Measurements from ENCODE around the gene PPP3CA.
A peak's percentile ranks its signal among the peaks of the same experiment; 100 is the strongest.

Gene PPP3CA

DNA sequence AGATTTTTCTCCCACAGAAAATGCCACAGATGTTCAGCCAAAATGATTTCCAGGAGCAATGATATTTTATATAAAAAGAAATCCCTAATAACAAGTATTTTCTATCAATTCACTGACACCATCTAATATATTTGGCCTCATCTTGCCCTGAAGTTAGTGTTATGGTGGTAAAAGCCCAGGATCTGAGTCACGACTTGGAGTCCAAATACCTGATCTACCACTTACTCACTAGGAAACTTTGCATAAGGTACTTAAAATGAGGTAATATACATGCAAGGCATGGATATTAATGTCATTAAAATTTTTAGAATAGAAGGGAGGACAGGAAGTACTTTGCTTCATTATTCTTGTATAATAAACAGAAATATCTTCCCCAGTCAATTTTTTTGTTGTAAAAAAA, 16.3 kb downstream of the PPP3CA start:
- DNase-seq (ENCODE audit: low spot score): no peak

DNA sequence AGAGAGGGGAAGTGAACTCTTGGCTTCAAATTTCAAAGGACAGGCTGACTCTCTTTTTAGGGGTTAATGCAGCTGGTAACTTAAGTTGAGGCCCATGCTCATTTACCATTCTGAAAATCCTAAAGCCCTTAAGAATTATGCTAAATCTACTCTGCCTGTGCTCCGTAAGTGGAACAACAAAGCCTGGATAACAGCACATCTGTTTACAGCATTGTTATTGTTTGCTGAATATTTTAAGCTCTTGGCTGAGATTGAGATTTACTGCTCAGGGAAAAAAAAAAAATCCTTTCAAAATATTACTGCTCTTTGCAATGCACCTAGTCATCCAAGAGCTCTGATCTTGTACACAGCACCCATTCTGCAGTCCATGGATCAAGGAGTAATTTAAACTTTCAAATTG, 17.7 kb downstream of the PPP3CA start:
- DNase-seq (ENCODE audit: low spot score): no peak

DNA sequence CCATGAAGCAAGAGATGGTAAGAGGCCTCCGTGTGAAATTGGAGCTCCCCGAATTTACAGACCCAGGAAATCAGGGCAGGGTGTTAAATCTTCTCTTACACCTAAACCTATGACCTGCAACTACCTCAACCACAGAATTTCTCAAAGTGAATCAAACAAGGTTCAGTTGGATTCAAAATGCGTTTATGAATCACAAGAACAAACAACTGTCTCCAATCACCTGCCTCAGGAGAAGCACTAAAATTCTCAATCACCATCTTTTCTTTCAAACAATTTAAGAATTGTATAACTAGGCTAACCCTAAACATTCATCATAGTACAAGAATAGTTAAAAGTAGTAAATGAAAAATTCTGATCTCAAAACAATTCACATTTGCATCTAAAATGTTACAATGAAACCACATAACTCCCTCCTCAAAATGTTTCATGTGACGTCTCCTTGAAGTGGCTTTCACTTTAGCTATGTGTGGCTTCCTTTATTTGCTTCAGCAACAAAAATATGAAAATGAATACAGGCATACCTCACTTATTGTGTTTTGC, 19.2 kb downstream of the PPP3CA start:
- DNase-seq (ENCODE audit: low spot score): peak; percentile 20

DNA sequence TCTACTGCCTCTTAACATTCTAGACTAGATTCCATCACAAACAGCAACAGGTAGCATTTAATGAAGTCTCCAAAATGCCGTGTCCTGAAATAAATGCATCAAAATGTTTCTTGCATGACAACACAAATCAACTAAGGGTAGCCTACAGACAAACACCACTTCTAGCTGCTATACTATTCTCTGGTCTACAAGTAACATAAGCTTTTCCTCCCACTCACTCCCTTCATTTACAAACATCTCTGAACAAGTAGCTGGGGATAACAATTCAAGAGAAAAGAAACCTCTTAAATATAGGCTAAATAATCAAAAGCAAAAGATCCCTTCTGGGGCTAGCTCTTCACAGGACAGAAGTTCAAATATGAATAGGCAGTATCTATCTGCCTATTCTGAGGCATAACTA, 20.8 kb downstream of the PPP3CA start:
- peak; percentile 19 for DNase-seq (ENCODE audit: low spot score)

DNA sequence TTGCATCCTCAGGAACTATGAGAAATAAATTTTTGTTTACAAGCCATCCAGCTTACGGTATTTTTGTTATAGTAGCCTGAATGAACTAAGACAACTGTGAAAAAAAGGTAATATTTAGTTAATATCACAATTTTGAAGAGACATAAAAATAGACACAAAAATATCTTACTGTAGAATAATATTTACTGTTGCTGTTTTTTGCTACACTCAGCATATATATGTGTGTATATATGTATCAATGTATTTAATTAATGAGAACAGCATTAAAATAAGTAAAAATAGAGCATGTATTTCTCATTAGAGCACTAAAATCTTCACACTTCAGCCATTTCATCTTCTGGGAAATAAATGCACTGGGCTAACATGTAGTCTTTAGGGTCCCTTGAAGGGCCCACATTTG, 24.6 kb downstream of the PPP3CA start:
- DNase-seq (ENCODE audit: low spot score): no peak

DNA sequence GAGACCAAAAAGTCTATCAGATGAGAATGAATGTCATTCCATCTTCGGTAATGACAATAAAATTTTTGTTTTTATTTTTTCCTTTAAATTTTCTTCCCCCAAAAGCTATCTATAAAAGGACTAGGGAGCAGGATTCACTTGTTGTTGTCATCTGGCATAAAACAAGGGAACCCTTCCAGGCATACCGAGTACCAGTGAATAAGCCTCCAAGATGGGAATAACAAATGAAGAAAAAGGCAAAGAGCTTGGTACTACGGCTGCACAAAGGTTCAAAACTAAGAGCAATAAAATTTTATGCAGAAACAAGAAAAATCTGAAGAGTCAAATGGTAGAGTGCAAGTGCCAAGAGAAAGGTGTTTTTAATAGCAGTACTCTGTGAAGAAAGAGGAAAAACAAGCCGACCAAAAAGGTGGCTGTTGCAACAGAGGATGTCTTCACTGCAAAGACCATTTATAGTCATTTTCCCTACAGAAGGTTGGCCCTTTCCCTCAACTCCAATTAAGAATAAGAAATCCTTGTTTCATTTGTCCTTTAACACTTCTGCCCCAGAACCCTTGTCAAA, 25.8 kb downstream of the PPP3CA start:
- DNase-seq (ENCODE audit: low spot score): peak; percentile 66

DNA sequence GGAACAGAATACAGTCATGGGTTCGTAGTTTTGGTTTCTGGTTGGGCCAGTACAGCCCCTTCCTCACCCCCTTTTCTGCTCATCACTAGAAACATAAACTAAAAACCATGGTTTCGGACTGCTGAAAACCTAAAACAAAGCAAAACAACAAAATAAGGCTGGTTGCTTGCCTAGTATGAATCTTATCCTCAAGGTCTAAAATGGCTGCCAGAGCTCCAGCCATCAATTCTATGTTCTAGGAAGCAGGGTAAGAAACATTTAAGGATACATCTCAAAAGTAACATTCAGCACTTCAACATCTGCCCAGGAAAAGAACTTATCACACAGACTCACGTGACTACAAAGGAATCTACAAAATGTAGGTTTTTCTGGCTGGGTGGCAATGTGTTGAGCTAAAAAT, 31.5 kb downstream of the PPP3CA start:
- DNase-seq (ENCODE audit: low spot score): no peak

DNA sequence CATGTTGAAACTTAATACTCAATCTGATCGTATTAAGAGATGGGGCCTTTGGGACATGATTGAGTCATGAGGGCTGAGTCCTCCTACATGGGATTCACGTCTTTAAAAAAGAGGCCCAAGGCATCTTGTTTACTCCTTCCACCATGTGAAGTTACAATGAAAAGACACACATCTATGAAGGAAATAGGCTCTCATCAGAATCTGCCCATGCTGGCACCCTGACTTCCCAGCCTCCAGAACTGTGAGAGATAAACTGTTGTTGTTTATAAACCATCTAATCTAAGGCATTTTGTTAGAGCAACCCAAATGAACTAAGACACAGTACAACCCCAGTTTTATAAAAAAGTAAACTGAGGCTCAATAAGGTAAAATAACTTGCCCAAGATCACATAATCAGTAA, 32.3 kb downstream of the PPP3CA start:
- DNase-seq (ENCODE audit: low spot score): no peak

DNA sequence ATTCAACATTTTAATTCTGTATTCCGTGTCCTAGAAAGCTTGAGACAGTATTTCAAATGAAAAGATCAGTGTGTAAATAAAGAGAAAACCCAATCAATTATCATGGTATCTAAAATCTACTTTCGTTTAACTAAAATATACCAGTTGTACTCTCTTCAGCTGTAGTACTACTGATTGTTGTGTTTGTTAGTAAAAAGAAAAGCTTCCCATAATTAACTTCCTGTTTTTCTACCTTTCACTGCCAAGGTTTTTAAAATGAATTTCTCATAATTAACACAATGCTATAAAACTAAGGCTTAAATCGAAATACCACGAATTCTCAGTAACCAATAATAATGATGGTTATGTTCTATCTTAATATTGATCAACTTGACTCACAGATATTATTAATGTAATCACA, 37.4 kb downstream of the PPP3CA start:
- DNase-seq (ENCODE audit: low spot score): no peak

DNA sequence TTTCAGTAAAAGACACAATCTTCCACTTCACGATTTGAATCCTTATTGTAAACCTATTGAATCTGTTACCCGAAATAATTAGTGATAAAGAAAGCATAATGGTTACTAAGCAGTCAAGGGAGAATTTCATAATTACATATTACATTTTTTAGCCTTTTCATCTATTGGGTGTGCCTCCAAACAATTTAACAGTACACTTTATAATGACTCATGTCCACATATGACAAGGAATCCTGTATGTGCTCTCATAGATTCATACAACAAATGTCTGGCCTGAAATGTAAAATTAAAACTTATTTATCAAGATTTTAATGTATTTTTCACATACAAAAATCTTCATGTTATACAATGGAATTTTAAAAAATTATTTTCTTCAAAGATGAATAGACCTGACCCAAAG, 39.4 kb downstream of the PPP3CA start:
- no peak for DNase-seq (ENCODE audit: low spot score)

DNA sequence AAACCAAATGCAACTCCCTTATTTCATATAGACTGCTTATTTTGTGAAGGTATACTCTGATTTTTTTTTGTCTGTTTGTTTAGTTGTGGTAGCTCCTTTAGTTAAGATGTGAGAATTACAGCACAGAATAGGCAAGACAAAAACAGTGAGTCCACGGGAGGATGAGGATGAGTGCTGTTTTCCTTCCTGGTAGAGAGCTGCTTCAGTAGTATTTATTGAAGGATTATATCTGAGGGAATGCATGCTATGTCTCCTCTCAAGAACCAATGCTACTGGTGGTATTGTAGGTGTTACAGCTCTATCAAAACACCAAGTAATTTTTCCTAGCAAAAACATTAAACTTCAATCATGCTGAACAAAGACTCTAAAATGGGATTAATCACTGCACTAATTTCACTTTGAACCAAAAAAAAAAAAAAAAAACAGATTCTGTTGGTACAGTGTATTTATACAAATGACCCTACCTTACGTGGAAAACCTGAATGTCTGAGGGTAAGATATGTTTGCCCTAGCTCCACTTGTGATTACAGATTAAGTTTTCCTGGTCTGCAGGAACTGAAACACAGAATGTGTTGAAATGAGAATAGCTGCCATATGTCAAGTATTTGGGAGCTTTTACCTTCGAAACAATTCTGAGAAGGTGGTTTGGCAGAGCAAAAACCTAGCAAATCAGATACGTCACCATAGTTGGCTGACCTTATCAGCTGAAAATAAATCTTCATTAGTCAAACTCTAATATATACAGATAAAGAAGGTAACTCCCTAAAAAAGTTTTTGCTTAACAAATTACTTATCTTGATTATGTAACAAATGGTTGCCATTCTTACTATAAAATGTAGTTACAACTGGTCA, 40.3 kb downstream of the PPP3CA start:
- peak; percentile 74 for DNase-seq (ENCODE audit: low spot score)

DNA sequence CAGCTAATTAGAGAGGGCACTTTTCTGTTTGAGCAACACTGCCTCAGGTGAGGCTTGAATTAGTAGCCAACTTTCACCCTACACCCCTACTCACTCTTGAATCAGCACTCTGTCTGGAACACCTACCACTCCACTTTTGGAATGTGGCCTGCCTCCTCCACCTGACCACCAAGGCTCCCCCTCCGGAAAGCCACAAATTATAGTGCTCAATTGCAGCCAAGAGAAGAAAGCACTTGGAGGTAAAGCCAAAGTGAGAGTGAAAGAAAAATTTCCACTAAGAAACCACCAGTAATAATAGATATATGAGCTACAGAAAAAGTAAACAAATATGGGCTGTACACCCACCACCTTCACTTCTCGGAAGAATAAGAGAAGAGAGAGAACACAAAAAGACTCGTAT, 41.1 kb downstream of the PPP3CA start:
- no peak for DNase-seq (ENCODE audit: low spot score)

DNA sequence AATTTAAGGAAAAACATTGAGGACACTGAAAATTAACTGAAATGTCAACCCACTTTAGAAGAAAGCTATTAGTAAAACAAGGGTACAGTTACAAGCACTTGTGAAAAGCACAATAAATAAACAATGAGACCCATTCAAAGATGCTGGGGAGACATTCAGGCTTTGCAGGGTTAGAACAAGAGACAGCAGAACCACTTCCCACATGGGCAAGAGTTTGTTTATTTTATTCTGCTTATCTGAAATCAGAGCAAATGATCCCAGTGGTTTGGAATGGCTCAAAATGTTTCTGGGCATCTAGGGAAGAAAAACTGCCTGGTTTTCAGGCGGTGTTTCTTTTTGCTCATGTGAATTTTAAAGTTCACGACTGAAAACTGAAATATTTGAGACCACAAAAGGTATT, 42.4 kb downstream of the PPP3CA start:
- no peak for DNase-seq (ENCODE audit: low spot score)

DNA sequence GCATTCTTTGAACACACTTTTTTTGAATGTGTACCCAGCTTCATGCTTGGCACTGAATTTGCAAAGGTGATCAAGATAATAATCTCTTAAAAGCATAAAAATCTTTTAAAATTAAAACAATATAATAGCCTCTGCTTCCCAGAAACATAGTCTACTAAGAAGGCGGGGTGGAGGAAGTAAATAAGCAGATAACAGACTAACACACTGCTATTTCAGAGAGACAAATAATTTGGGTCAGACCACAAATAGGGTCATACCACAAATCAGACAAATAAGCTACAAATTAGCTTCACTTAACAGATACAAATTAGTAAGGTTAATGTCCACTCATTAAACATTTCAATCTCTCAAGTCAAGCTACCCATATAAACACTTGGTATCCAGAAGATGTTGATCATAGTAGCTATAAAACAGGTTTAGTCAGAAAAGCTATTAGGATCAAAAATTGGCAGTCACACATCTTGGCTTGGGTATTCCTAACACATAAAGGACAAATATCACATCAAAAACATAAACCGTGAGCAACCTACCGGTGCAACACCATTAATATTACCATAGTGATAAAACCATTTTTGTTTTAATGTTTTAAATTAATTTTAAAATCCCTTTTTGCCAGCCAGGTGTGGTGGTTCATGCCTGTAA, 47.3 kb downstream of the PPP3CA start:
- no peak for DNase-seq (ENCODE audit: low spot score)

DNA sequence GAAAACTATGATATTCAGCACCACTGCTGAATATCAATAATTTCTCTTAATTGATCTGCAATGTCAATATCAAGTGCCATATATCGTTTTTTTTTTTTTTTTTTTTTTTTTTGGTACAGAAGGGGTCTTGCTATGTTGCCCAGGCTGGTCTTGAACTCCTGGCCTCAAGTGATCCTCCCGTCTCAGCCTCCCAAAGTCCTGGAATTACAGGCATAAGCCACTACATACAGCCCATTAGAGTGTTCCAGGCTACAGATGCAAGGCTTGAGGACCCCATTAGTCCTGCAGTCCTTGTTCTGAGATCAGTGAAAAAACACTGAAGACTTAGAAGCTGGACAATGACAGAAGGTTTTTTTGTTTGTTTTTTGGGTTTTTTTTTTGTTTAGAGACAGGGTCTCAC, 48.3 kb downstream of the PPP3CA start:
- DNase-seq (ENCODE audit: low spot score): no peak

DNA sequence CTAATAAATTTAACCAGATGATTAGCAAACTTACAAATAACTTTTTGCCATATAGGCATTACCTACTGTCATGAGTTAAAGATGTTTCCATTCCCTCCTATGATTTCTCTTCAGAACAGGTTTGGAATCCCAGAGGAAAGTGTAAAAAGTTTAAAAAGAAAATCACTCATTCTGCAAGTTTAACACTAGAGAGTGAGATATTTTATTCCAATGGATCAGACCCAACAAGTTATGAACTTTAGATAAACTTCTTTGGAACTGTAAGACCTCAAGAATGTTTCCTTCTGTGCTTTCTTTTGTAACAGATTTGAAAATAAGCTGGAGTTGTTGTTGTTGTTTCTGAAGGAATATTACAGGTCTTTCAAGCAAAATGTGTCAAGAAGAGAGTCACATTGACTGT, 51.6 kb downstream of the PPP3CA start:
- no peak for DNase-seq (ENCODE audit: low spot score)

DNA sequence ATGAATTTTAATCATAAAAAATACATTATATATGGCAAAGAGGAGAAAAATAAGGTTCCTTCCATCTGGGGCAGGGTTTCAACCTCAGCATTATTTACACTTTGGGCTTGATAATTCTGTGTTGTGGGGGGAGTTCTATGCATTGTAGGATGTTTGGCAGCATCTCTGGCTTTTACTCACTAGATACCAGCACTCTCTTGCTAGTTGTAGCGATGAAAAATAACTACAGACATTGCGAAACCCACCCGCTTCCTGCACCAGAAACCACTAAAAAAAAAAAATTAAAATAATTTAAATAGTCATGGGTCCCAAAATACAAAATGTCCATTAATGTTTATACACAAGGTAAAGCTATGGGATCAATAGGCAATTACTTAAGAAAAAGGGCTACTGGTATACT, 52.7 kb downstream of the PPP3CA start:
- no peak for DNase-seq (ENCODE audit: low spot score)

DNA sequence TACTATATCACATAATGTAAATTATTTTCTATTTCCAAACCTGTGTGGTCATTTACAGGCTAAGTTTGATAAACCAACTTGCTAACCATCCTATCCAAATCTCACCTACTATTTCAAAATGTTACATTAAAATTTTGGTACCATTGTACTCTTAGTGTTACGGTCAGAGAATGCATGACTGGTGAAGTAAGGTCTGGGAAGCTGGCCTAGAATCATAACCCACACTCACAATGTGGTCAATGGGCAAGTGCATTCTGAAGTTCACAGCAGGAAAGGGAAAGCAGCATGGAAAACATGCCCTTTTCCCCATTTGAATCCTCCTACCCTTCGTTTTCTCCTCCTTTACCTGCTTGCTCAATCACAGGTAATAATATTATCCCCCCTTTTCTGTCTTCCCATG, 54.4 kb downstream of the PPP3CA start:
- DNase-seq (ENCODE audit: low spot score): no peak

DNA sequence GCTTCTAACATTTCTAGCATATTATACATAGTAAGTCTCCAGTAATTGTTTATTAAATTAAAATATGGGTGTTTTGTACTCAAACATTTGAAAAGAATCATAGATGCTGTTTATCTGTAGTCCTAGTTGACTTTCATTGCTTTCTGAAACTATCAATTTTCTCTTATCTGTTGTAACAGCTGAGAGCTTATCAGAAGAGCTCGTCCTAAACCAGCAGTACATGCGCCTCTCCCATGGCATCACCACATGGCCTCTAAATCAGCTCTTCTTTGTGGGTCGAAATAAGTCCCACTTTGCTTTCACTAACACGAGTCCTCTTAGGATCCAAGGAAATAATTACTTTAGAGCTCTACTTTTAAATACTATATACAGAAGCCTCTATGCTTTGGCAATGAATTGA, 55.1 kb downstream of the PPP3CA start:
- no peak for DNase-seq (ENCODE audit: low spot score)

DNA sequence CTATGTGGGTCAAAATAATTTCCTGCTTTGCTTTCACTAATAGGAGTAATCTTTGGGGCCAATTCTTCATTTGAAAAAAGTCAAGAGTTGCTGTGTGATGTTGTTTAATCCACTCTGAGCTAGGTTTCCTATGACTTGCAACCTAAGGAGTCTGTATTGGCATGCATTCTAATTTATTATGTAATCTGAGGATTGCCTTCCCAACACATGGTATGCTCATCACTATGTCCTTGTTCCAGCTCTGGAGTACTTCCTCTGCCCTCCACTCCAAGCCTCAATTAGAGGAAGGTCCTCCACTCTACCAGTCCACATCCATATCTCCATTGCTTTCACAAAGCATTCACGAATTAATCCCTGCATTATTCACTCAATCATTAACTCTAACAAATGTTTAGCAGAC, 56.1 kb downstream of the PPP3CA start:
- peak; percentile 65 for DNase-seq (ENCODE audit: low spot score)

DNA sequence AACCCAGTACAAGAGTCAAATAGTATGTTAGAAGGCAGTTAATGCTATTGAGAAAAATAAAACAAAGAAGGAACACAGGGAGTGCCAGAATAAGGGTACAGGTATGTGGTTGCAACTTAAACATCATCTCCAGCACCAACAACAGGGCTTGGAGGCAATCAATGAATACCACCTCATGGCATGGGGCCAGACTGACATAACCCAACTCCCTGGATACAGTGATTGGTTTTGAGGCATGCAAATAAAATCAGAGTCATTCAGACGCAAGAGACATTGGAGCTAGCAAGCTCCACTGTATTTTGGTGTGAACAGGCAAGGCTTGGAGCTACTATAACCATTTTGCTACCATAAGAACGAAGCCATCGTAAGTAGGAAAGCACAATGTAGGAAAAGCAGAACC, 56.7 kb downstream of the PPP3CA start:
- DNase-seq (ENCODE audit: low spot score): no peak

DNA sequence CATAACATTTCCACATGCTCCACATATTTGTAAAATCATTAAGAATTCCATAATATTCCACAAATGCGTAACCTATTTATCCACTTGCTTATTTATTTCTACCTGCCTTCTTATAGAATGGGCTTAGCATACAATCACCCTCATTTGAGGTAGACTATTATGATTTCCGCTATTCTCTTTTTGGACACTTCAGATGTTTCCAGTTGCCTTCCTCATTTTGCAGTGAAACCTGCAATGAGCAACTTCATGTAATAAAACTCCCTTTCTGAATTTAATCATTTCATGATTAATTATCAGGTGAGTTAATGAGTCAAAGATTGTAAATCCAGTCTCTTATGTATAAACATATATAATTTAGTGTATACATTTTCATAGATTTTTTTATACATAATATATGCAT, 58.0 kb downstream of the PPP3CA start:
- no peak for DNase-seq (ENCODE audit: low spot score)

All from cerebellar cortex (tissue), 1 donor.